BJ (cell line): Measurements from ENCODE around the gene SBNO2. TPM values are rescaled to one million over a fixed set of nuclear protein-coding genes. Genes with fewer than 3 reads are reported as not detected.

Experiments
- CTCF ChIA-PET: fragments of 350-600 bp; formaldehyde crosslinking; extraction: SDS; loops from one replicate; lab custom pipeline; 2021; ENCODE audit warnings: antibody characterized with exemption, inconsistent platforms; lab: Yijun Ruan, JAX
- POLR2A ChIA-PET: fragments of 300-600 bp; sonication (Branson Sonifier 250); formaldehyde crosslinking; extraction: SDS; loops from one replicate; lab custom pipeline; 2021; ENCODE audit warnings: antibody characterized with exemption; lab: Charles Lee
- DNase-seq: peaks from one replicate; pipeline ENCODE4 v3.0.0-alpha.2; 2011; ENCODE audit warnings: low read depth
- H3K27me3 ChIP-seq: 2 replicates; pipeline ENCODE4 v1.6.0; 2011; ENCODE audit warnings: low read length; ENCODE audit not compliant: control insufficient read depth, insufficient read depth
- H3K36me3 ChIP-seq: 2 replicates; pipeline ENCODE4 v1.5.1; 2011; ENCODE audit warnings: low read length; ENCODE audit not compliant: control insufficient read depth, insufficient read depth
- H3K4me3 ChIP-seq: 2 replicates; pipeline ENCODE4 v1.5.1; 2011; ENCODE audit warnings: low read depth, mild to moderate bottlenecking, control low read depth, low read length
- polyA plus RNA-seq: library from polyadenylated mRNA; depleted of rRNA; stranded (reverse); fragments of >200 nt; gene quantifications from 2 replicates; pipeline ENCODE4 v1.2.3, GENCODE V29; 2011
- TF ChIP-seq, protein P1 (sequence below): IDR thresholded peaks from 2 replicates; pipeline ENCODE4 v1.5.1; 2011; ENCODE audit warnings: low read depth, mild to moderate bottlenecking, control low read depth, inconsistent platforms, low read length, moderate library complexity; ENCODE audit not compliant: insufficient read depth

SBNO2 gene
- polyA plus RNA-seq, 1 experiment = 26.1 TPM

DNA sequence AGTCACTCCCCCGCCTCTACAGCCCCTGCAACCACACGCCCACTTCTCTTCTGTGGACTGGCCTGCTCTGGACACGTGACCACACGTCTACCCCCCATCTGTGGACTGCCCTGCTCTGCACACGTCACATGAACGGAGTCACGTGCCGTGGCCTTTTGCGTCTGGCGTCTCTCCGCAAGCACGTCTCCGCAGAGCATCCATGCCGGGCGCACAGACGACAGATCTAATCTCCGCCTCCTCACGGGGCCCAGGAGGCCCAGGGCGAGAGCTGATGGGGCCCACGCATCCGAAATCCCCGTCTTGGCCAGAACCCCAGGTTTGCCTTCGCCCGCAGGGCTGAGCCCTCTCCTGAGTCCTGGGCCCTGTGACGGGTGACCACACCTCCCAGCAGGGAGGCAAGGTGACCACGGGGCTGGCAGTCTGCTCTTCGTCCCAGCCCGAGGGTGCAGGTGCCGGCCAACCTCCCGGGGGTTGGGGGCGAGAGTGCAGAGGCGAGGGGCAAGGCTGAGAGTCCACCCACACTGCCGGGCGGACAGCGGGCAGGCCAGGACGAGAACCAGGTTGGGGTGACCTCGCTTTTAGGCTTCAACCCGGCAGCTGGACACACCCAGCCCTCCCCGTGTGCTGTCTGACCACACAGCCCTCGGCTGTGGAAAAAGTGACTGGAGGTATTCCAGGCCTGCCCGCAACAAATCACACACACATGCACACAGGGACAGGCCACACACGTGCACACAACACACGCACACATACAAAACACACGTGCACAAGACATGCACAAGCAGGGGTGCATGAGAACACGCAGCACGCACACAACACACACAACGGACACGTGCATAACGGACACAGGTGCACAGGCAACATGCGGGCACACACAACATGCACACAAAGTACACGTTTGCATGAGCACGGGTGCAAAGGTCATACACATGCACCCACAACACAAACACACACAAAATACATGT, 3.9 kb downstream of the SBNO2 start:
- H3K36me3 ChIP-seq = peaks cover 12% of the 10 kb centered on the region
- H3K27me3 ChIP-seq = no peaks in the 10 kb centered on the region
- 0 out of 2 replicates have a peak overlapping the region, but pooled peaks have one; percentile 11 for H3K4me3 ChIP-seq
- TF ChIP-seq, protein P1, sequence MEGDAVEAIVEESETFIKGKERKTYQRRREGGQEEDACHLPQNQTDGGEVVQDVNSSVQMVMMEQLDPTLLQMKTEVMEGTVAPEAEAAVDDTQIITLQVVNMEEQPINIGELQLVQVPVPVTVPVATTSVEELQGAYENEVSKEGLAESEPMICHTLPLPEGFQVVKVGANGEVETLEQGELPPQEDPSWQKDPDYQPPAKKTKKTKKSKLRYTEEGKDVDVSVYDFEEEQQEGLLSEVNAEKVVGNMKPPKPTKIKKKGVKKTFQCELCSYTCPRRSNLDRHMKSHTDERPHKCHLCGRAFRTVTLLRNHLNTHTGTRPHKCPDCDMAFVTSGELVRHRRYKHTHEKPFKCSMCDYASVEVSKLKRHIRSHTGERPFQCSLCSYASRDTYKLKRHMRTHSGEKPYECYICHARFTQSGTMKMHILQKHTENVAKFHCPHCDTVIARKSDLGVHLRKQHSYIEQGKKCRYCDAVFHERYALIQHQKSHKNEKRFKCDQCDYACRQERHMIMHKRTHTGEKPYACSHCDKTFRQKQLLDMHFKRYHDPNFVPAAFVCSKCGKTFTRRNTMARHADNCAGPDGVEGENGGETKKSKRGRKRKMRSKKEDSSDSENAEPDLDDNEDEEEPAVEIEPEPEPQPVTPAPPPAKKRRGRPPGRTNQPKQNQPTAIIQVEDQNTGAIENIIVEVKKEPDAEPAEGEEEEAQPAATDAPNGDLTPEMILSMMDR = no peak
- CTCF ChIA-PET = interaction anchor here (0.7 to 2.1 kb wide), 3 partner anchors 25 to 190 kb away, joined by 3 to 7 read pairs (median 3); no protein-coding TSS in a partner anchor
- POLR2A ChIA-PET = no interaction called here
- no peak for DNase-seq

GRCh38 chr19:1169411-1169791, 4.7 kb downstream of the SBNO2 start:
- CTCF ChIA-PET = interaction anchor here (0.7 to 2.1 kb wide), 3 partner anchors 26 to 189 kb away, joined by 3 to 7 read pairs (median 3); no protein-coding TSS in a partner anchor
- DNase-seq = no peak
- TF ChIP-seq, protein P1 = no peak
- Histone ChIP-seq H3K27me3 (no peaks in the 10 kb centered on the region), H3K36me3 (peaks cover 15% of the 10 kb centered on the region), H3K4me3 (no peak overlapping the region)
- POLR2A ChIA-PET = no interaction called here

GRCh38 chr19:1168572-1169410, 5.3 kb downstream of the SBNO2 start:
- DNase-seq = no peak
- ChIA-PET CTCF (interaction anchor here (0.7 to 2.1 kb wide), 4 partner anchors 26 to 188 kb away, joined by 3 to 7 read pairs (median 4); no protein-coding TSS in a partner anchor), POLR2A (no interaction called here)
- H3K4me3 ChIP-seq = no peak overlapping the region
- no peaks in the 10 kb centered on the region for H3K27me3 ChIP-seq
- peaks cover 15% of the 10 kb centered on the region for H3K36me3 ChIP-seq
- TF ChIP-seq, protein P1 = no peak

DNA sequence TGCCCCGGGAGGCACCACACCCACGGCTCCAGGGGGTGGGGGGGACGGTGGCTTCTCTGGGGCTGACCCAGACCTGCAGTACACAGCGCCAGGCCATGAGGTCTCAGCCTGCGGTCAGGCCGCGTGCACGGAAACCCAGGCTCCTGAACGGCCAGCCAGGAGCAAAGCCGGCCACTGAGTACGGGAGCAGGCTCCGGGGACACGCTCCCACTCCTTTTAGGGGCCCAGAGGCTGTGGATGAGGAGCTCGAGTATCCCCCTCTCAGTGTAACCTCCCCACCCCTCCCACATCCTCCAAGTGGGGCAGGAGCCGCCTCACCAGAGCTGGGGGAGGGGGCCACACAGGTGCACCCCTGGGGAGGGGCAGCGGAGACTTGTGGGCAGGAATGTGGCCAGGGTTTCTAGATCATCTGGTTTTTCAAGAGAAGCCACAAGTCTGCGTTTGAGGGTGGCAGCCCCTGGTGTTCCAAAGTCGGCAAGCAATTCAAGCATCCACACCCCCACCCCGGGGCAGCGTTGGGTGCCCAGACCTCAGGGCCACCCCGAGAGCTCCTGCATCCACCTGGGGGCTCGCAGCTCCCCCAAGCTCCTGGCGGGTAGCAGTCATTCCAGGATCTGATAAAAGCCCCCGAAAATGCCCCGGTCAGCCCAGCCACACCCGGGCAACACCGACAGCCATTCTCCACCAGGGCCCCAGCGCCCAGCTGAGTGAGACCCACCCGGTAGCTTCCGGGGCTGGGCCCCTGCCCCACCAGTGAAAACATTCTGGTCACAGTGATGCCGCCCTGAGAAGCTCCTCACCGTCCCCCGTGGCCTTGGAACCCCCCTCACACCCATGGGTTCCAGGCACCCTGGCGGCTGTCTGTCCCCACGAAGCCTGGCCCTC, 6.1 kb downstream of the SBNO2 start:
- CTCF ChIA-PET = interaction anchor here (0.9 kb wide), 1 partner anchor 77 kb away, joined by 4 read pairs; no protein-coding TSS in a partner anchor
- H3K4me3 ChIP-seq = no peak overlapping the region
- POLR2A ChIA-PET = no interaction called here
- no peaks in the 10 kb centered on the region for H3K27me3 ChIP-seq
- DNase-seq = no peak
- TF ChIP-seq, protein P1 = no peak
- H3K36me3 ChIP-seq = peaks cover 17% of the 10 kb centered on the region
